Measurements from ENCODE around the gene SEMA5B. TPM values are rescaled to one million over a fixed set of nuclear protein-coding genes. Genes with fewer than 3 reads are reported as not detected.

Gene SEMA5B
- total RNA-seq, 1 donor from 2014 or later, result 68.8 TPM

GRCh38 chr3:123064506-123064905, 36.9 kb upstream of the SEMA5B start:
- no peak overlapping the region for H3K4me3 Mint-ChIP-seq (ENCODE audit: unreplicated experiment)
- H3K27me3 Mint-ChIP-seq (ENCODE audit: low read depth), result no peaks in the 10 kb centered on the region
- DNase-seq (ENCODE audit: low spot score), result no peak
- peaks cover 24% of the 10 kb centered on the region for H3K4me1 Mint-ChIP-seq (ENCODE audit: low read depth)
- TF ChIP-seq, protein P1, sequence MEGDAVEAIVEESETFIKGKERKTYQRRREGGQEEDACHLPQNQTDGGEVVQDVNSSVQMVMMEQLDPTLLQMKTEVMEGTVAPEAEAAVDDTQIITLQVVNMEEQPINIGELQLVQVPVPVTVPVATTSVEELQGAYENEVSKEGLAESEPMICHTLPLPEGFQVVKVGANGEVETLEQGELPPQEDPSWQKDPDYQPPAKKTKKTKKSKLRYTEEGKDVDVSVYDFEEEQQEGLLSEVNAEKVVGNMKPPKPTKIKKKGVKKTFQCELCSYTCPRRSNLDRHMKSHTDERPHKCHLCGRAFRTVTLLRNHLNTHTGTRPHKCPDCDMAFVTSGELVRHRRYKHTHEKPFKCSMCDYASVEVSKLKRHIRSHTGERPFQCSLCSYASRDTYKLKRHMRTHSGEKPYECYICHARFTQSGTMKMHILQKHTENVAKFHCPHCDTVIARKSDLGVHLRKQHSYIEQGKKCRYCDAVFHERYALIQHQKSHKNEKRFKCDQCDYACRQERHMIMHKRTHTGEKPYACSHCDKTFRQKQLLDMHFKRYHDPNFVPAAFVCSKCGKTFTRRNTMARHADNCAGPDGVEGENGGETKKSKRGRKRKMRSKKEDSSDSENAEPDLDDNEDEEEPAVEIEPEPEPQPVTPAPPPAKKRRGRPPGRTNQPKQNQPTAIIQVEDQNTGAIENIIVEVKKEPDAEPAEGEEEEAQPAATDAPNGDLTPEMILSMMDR (IDR thresholded peaks at IDR 0.05), result no peak
- H3K36me3 Mint-ChIP-seq (ENCODE audit: low read depth), result peaks cover 1% of the 10 kb centered on the region
- H3K27ac Mint-ChIP-seq (ENCODE audit: unreplicated experiment), result no peak overlapping the region
- no peaks in the 10 kb centered on the region for H3K9me3 Mint-ChIP-seq (ENCODE audit: low read depth)

GRCh38 chr3:123063034-123063433, 35.5 kb upstream of the SEMA5B start:
- Mint-ChIP-seq H3K4me1 (ENCODE audit: low read depth) (peaks cover 12% of the 10 kb centered on the region), H3K9me3 (ENCODE audit: low read depth) (no peaks in the 10 kb centered on the region), H3K36me3 (ENCODE audit: low read depth) (peaks cover under 1% of the 10 kb centered on the region), H3K4me3 (ENCODE audit: unreplicated experiment) (no peak overlapping the region), H3K27me3 (ENCODE audit: low read depth) (no peaks in the 10 kb centered on the region), H3K27ac (ENCODE audit: unreplicated experiment) (no peak overlapping the region)
- TF ChIP-seq, protein P1 (IDR thresholded peaks at IDR 0.05), result no peak
- no peak for DNase-seq (ENCODE audit: low spot score)

DNA sequence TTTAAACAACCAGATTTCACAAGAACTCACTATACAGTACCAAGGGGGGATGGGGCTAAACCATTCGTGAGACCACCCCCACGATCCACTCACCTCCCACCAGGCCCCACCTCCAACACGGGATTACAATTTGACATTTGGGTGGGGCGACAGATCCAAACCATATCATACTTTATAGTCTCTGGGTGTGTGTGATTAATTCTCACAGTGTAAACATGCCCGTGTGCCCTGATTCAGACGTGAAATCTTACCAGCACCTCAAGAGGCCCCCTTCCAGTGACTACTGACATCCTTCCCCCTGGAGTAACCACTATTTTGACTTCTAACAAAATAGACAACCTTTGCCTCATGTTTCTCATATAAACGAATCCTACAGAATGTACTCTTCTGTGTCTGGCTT, 34.3 kb upstream of the SEMA5B start:
- Mint-ChIP-seq H3K36me3 (ENCODE audit: low read depth) (no peaks in the 10 kb centered on the region), H3K4me1 (ENCODE audit: low read depth) (peaks cover 12% of the 10 kb centered on the region), H3K27me3 (ENCODE audit: low read depth) (no peaks in the 10 kb centered on the region), H3K4me3 (ENCODE audit: unreplicated experiment) (no peak overlapping the region), H3K27ac (ENCODE audit: unreplicated experiment) (no peak overlapping the region), H3K9me3 (ENCODE audit: low read depth) (no peaks in the 10 kb centered on the region)
- no peak for DNase-seq (ENCODE audit: low spot score)
- TF ChIP-seq, protein P1 (IDR thresholded peaks at IDR 0.05), result no peak

DNA sequence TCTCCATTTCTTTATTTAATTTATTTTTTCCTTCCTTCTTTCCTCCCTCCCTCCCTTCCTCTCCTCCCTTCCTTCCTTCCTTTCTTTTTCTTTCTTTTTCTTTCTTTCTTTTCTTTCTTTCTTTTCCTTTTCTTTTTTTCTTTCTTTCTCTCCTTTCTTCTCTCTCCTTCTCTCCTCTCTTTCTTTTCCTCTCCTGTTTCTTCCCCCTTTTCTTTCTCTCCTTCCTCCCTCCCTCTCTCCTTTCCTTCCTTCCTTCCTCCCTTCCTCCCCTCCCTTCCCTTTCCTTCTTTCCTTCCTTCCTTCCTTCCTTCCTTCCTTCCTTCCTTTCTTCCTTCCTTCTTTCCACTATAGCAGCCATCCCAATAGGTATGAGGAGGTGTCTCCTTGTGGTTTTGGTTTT, 32.5 kb upstream of the SEMA5B start:
- H3K9me3 Mint-ChIP-seq (ENCODE audit: low read depth), result no peaks in the 10 kb centered on the region
- H3K4me1 Mint-ChIP-seq (ENCODE audit: low read depth), result peaks cover 19% of the 10 kb centered on the region
- H3K27me3 Mint-ChIP-seq (ENCODE audit: low read depth), result no peaks in the 10 kb centered on the region

DNA sequence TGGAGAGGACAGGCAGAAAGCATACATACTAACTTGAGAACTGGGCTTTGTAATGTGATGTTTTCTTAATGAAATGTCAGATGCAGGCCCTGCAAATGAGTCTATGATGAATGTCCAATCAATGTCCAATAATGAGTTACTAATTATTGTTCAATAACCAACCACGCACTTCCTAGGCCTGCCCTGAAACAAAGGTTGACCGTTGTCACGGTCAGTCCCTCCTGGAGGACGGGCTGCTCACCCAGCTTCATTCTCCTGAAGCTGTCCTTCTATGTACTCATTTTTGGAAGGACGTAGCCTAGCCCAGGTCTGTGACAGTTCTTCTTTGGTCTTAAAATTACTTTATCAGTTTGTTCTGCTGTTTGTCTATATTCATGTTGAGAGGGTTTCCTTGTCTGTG, 30.9 kb upstream of the SEMA5B start:
- Mint-ChIP-seq H3K4me1 (ENCODE audit: low read depth) (peaks cover 29% of the 10 kb centered on the region), H3K36me3 (ENCODE audit: low read depth) (no peaks in the 10 kb centered on the region), H3K27ac (ENCODE audit: unreplicated experiment) (no peak overlapping the region), H3K27me3 (ENCODE audit: low read depth) (no peaks in the 10 kb centered on the region), H3K9me3 (ENCODE audit: low read depth) (no peaks in the 10 kb centered on the region), H3K4me3 (ENCODE audit: unreplicated experiment) (no peak overlapping the region)
- TF ChIP-seq, protein P1 (IDR thresholded peaks at IDR 0.05), result no peak
- DNase-seq (ENCODE audit: low spot score), result no peak

More for the DNA sequence above, 32.5 kb upstream of the SEMA5B start:
- TF ChIP-seq, protein P1 (IDR thresholded peaks at IDR 0.05), result no peak
- no peak for DNase-seq (ENCODE audit: low spot score)
- Mint-ChIP-seq H3K36me3 (ENCODE audit: low read depth) (no peaks in the 10 kb centered on the region), H3K4me3 (ENCODE audit: unreplicated experiment) (no peak overlapping the region), H3K27ac (ENCODE audit: unreplicated experiment) (no peak overlapping the region)
